NT2/D1 (cell line): Measurements from ENCODE around the gene RCN1.

ENCODE experiments used
- SUZ12 ChIP-seq: IDR thresholded peaks from 2 replicates; pipeline ENCODE4 v1.6.1; 2011; ENCODE audit not compliant: insufficient read length, insufficient read depth; ENCODE audit errors: extremely low read depth
- YY1 ChIP-seq: IDR thresholded peaks from 2 replicates; pipeline ENCODE4 v1.6.1; 2011; ENCODE audit not compliant: insufficient read length, insufficient read depth
- ZNF274 ChIP-seq: IDR thresholded peaks from 2 replicates; pipeline ENCODE4 v1.6.1; 2011; ENCODE audit warnings: mild to moderate bottlenecking, low read depth, low read length

DNA sequence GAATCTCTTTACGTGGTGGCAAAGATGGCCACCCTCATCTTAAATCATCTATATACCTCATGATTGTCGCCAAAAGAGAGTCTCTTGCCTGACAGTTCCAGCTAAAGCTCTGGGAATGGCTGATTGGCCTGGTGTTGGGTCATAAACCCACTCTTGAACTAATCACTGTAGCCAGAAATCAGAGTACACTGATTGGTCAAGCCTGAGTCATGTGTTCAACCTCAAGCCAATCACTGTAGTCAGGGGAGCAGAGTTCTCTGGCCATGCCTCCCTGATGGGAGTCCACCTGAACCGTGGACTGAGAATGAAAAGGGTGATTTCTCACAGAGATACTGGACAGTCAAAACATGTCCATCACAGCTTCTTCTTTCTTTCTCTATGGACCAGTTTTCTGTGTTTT, 45.8 kb downstream of the RCN1 start:
- TF ChIP-seq ZNF274 (no peak), YY1 (no peak), SUZ12 (no peak)
